HG03354 (cell line): ENCODE results near the gene TEKT2.

Source experiments
- ATAC-seq: cut with Tn5 transposase; IDR thresholded peaks from one replicate; pipeline ENCODE4 v1.9.1; 2021; ENCODE audit warnings: mild to moderate bottlenecking; ENCODE audit not compliant: unreplicated experiment, poor library complexity, severe bottlenecking

The TEKT2 gene

DNA sequence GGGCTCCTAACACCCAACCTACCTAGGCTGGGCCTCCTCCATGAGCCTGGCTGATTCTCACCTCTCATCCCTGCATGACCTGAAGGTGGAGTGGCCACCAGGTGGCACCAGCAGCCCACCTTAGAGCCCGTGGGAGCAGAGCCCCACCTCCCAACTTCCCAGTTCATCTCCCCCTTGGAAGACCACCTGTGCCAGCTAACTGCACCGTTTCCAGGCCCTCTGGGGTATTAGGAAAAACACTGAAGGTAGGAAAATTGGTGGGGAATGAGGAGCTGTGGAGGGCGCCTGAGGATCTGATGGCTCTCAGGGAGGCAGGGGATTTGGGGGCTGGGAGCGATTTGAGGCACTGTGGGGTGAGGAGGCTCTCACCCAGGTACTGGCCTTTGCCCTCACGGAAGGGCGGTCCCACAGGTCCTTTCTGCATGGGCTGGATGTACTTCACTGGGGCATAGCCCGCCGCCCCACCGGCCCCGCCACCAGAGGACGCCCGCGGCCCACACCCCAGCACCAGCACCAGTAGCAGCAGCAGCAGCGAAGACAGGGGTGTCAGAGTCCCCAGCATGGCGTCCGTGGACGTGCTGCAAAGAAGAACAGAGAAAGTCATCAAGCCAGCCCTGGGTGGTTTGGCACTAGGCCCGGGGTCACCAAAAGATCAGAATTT, 15.9 kb downstream of the TEKT2 start:
- ATAC-seq, result no peak

DNA sequence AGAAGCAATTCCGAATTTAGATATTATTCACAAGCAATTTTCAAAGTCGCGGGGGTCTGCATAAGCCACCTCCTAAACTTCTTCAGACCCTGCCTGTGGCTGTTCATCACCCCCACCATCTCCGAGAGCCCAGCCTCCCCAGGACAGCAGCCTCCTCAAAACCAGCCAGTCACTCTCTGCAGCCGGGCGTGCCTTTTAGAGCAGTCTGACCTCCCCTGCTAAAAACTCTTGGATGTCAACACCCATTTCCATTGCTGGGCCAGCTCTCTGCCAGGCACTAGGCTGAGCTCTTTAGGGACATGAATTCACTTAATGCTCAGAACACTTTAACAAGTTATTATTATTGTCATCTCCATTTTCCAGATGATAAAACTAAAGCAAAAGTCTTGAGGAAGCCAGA, 16.5 kb downstream of the TEKT2 start:
- ATAC-seq, result no peak

- no peak for ATAC-seq
Measured at GRCh38 chr1:36101546-36101945, 17.7 kb downstream of the TEKT2 start.

DNA sequence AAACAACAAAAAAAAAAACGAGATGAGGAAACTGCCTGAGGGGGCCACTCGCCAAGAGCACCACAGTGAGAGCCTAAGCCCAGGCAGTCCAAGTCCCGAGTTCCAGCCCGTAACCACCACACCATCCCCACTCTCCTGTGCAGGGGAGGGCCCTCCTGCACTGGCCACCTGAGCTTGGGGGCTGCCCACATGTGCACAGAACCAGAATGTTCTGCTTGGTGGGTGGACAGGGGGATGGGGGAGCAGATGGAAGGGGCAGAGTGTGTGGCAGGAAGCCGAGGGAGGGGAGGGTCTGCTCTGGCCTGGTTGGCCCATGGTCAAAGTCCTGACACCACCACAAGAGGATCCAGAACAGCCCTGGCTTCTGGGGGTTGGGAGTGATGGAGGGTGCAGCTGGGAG, 22.4 kb downstream of the TEKT2 start:
- no peak for ATAC-seq

- ATAC-seq, result no peak
Measured at GRCh38 chr1:36107394-36107793, 23.5 kb downstream of the TEKT2 start.

- no peak for ATAC-seq
Measured at GRCh38 chr1:36108314-36108713, 24.4 kb downstream of the TEKT2 start.

- no peak for ATAC-seq
Measured at GRCh38 chr1:36109041-36109679, 25.3 kb downstream of the TEKT2 start.

DNA sequence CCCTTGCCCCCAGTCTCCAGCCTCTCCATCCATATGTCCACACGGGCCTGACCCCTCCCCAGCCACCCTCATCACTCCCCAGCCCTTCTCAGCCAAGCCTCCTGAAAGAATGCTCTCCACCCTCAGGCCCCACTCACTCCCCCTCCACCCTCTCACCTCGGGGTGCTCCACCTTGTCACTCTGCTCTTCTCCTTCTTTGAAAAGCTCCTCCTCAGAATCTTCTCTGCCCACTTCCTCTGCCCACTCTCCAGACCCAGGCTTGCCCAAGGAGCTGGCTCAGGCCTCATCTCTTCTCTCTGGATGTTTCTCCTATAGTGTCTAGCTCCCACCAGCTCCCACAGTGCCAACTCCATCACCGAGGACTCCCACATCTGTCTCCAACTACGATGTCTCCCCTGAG, 27.3 kb downstream of the TEKT2 start:
- ATAC-seq, result no peak

- ATAC-seq, result no peak
Measured at GRCh38 chr1:36112823-36113222, 28.9 kb downstream of the TEKT2 start.

- ATAC-seq, result no peak
Measured at GRCh38 chr1:36114371-36114770, 30.5 kb downstream of the TEKT2 start.

DNA sequence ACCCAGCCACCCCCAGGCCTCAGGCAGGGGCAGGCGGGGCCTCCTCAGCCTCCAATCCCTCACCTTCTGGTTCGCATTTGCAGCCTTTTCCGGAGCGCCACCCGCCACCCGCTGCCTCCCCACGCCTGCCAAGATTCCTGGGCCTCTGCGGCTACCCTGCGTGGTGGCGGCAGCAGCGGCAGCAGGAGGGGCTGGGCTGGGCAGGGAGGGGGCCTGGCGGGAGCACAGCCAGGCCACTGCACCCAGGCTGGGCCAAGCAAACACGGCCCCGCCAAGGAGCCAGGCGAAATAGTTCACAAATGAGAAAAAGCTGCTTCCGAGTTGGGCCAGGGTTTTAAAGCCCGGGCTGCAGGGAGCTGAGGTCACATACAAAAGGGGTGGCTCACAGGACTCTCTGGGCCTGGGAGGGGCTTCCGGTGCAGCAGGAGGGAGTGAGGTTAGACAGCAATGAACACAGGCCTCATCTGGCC, 31.3 kb downstream of the TEKT2 start:
- no peak for ATAC-seq

- no peak for ATAC-seq
Measured at GRCh38 chr1:36115931-36116330, 32.0 kb downstream of the TEKT2 start.

GRCh38 chr1:36116901-36117300, 33.0 kb downstream of the TEKT2 start:
- no peak for ATAC-seq

GRCh38 chr1:36118447-36119204, 34.7 kb downstream of the TEKT2 start:
- ATAC-seq, result no peak

GRCh38 chr1:36119456-36119855, 35.6 kb downstream of the TEKT2 start:
- no peak for ATAC-seq

DNA sequence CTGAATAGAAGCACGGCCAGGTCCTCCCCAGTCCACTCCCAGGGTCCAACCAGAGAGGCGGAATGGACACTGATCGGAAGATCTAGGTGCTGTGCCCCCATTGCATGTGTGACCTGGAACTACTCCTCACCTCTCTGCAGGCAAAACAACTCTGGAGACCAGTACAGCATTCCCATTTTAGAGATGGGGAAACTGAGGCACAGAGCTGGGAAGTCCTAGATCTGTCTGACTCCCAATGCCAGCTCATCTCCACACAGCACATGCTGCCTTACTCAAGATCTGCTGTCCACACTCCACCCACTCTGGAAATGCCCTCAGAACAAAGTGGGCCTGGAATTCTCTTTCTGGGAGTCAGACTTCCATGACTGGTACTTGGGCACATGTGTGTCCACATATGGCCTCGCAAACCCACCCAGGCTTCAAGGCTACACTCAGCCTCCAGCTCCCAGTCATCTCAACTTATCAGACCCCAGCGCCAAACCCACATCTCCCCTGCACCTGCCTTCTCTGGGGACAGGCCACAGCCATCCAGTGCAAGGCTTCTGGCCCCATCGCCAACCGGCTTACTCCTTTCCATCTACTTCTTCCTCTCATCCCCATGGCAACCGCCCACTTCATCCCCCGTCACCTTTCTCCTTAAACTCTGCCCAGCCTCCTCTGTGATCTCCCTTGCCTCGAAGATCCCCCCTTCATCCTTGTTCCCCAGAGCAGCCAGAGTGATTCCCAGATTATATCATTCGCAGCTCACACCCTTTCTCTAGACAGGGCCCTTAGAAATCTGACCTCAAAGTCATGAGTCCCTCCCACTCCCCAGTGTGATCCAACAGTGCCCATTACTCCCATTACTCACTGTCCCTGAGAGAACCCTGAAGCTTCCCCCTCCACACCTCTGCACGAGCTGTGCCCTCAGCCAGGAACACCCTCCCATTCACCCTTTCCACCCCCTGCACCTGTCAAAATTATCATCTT, 38.5 kb downstream of the TEKT2 start:
- no peak for ATAC-seq

DNA sequence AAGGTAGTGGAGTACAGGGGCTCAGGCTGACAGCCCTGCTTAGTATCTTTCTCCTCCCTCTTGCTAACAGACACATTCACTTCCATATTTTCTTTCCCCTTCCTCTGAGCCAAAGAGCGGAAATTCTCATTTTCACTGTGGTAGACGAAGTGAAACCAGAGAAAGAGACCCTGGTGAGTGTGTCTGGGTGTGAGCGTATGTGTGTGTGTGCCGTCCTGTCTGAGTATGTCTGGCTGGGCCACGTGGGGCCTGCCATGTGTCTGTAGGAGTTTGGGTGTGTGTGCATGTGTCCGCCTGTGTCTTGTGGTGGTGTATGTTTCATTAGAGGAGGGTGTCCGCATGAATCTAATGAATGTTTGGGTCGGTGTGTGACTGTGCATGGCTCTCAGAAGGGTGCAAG, 39.5 kb downstream of the TEKT2 start:
- ATAC-seq, result no peak

DNA sequence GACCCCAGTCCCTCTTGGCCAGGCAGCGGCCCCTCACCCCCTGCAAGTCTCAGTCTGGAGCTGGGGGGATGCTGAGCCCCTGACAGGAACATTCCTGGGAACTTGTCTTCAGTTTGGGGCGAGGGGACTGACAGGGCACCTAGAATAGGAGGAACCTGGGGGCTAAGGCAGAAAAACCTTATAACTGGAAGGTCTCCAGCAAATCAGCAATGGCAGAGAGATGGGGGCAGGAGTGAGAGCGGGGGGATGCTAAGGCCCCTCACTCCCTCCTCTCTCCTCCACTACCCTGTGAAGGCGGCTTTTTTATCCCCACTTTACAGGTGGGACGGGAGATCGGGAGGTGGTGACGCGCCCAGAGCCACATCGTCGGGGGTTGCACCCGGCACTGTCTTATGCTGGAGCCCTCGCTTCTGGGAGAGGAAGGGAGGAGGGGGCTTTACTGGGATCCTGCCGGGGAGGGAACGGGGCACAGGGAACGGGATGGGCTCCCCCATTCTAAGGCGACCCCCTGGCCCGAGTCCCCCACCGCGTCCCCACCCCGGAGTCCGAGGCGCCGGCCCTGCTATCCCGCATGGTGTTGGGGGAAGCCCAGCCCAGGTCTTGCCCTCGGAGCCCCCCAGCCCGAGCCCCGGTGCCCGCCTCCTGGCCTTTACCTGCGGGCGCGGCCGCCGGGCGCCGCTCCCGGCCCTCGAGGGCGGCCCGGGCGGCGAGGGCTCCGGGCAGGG, 40.7 kb downstream of the TEKT2 start:
- no peak for ATAC-seq
